Measurements from ENCODE around the gene SRRM2. TPM values are rescaled to one million over a fixed set of nuclear protein-coding genes. Genes with fewer than 3 reads are reported as not detected.

The SRRM2 gene
- total RNA-seq, 4 donors from 2014 or later = 73.9 to 398 (median 255) TPM

GRCh38 chr16:2777231-2777902 is 24.9 kb downstream of the SRRM2 start, which contains the start of gene ELOB:
ELOB (minus strand) TSS chr16:2777280; CDS start chr16:2777239, 41 bp downstream.
- Histone ChIP-seq H3K4me1 (peaks cover 0 to 56% (median 27%) of the 10 kb centered on the region in 3 donors), H3K4me3 (peak within 1 kb of the TSS; percentile 95 to 96), H3K27ac (peak within 1 kb of the TSS; percentile 97 to 100 (median 100)), H3K9me3 (no peaks in the 10 kb centered on the region), H3K27me3 (no peaks in the 10 kb centered on the region), H3K36me3 (peaks cover 0 to 32% of the 10 kb centered on the region in 2 donors)
- peak; percentile 98 for ATAC-seq
- TF ChIP-seq POLR2A (IDR thresholded peaks at IDR 0.05) = peak; percentile 63 to 65
- TF ChIP-seq POLR2AphosphoS5 (IDR thresholded peaks at IDR 0.05) = peak; percentile 77
- TF ChIP-seq, protein P1, sequence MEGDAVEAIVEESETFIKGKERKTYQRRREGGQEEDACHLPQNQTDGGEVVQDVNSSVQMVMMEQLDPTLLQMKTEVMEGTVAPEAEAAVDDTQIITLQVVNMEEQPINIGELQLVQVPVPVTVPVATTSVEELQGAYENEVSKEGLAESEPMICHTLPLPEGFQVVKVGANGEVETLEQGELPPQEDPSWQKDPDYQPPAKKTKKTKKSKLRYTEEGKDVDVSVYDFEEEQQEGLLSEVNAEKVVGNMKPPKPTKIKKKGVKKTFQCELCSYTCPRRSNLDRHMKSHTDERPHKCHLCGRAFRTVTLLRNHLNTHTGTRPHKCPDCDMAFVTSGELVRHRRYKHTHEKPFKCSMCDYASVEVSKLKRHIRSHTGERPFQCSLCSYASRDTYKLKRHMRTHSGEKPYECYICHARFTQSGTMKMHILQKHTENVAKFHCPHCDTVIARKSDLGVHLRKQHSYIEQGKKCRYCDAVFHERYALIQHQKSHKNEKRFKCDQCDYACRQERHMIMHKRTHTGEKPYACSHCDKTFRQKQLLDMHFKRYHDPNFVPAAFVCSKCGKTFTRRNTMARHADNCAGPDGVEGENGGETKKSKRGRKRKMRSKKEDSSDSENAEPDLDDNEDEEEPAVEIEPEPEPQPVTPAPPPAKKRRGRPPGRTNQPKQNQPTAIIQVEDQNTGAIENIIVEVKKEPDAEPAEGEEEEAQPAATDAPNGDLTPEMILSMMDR (IDR thresholded peaks at IDR 0.05) = no peak
- no CpG with 5 or more reads among the region's 70 CpGs for WGBS, 2 donors (ENCODE audit: low coverage in 1 of 2)

GRCh38 chr16:2777903-2778629 is 25.6 kb downstream of the SRRM2 start:
- peak; percentile 24 for ATAC-seq
- WGBS, 2 donors (ENCODE audit: low coverage in 1 of 2) = 10% methylated on average over 7 of the region's 27 CpGs; no CpG with 5 or more reads in 1 of the 2 donors
- Histone ChIP-seq H3K4me3 (peak overlapping the region; percentile 95 to 96), H3K9me3 (no peaks in the 10 kb centered on the region), H3K36me3 (peaks cover 0 to 26% of the 10 kb centered on the region in 2 donors), H3K27ac (peak overlapping the region; percentile 97 to 100 (median 100)), H3K27me3 (no peaks in the 10 kb centered on the region), H3K4me1 (peaks cover 0 to 54% (median 27%) of the 10 kb centered on the region in 3 donors)
- no peak for TF ChIP-seq POLR2AphosphoS5 (IDR thresholded peaks at IDR 0.05)
- peak in 1 of 2 donors; percentile 18 for TF ChIP-seq POLR2A (IDR thresholded peaks at IDR 0.05)
- TF ChIP-seq, protein P1 (IDR thresholded peaks at IDR 0.05) = no peak
- TF ChIP-seq EP300 (IDR thresholded peaks at IDR 0.05) = no peak

GRCh38 chr16:2778630-2778958 is 26.2 kb downstream of the SRRM2 start:
- peaks cover 0 to 48% (median 27%) of the 10 kb centered on the region in 3 donors for H3K4me1 ChIP-seq
- peaks cover 0 to 20% of the 10 kb centered on the region in 2 donors for H3K36me3 ChIP-seq
- H3K9me3 ChIP-seq = no peaks in the 10 kb centered on the region
- peak overlapping the region in 1 of 2 donors; percentile 96 for H3K4me3 ChIP-seq
- no peaks in the 10 kb centered on the region for H3K27me3 ChIP-seq
- no peak for TF ChIP-seq POLR2A (IDR thresholded peaks at IDR 0.05)
- TF ChIP-seq, protein P1 (IDR thresholded peaks at IDR 0.05) = no peak
- no peak for TF ChIP-seq POLR2AphosphoS5 (IDR thresholded peaks at IDR 0.05)
- no peak for TF ChIP-seq EP300 (IDR thresholded peaks at IDR 0.05)
- 100% methylated on average over 4 of the region's 12 CpGs; no CpG with 5 or more reads in 1 of the 2 donors for WGBS, 2 donors (ENCODE audit: low coverage in 1 of 2)
- no peak for ATAC-seq
- peak overlapping the region in 3 of 4 donors; percentile 100 for H3K27ac ChIP-seq

DNA sequence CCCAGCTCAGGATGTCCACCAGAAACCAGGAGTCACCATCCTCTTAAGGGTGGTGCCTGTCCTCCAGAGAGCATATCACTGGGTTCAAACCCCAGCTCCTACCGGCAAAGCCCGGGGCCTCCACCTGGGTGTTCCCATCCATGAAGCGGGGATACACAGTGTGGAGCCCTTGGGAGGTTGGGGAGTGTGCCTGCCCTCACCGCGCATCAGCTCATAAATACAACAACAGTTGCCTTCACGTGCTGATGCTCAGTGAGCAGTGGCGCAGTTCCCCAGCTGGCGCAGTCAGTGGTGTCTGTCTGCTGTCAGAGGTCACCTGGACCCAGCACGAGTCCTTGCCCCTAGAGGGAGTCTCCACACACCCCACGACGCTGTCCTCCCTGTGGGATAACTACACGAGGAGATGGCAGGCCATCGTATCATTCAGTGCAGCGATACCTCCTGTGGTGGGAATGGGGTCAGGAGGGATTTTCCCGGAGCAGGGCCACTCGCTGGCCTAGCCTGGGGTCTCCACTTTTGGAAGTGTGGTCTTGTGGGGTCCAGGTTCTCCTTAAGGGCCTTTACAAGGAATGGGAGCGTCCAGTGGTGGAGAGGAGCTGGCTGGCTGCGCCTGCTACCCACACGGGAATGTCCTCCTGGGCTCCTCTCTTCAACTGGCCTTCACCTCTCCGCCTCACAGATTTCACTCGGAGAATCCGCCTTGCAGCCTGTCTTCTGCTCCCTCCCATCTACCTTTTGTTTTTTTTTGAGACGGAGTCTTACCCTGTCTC is 26.9 kb downstream of the SRRM2 start:
- no peak for ATAC-seq
- Histone ChIP-seq H3K9me3 (no peaks in the 10 kb centered on the region), H3K27me3 (peaks cover 5% of the 10 kb centered on the region), H3K4me1 (peaks cover 0 to 41% (median 27%) of the 10 kb centered on the region in 3 donors), H3K4me3 (no peak overlapping the region), H3K27ac (peak overlapping the region in 1 of 4 donors; percentile 100), H3K36me3 (peaks cover 0 to 13% of the 10 kb centered on the region in 2 donors)
- WGBS, 2 donors (ENCODE audit: low coverage in 1 of 2) = 100% methylated on average over 5 of the region's 23 CpGs; no CpG with 5 or more reads in 1 of the 2 donors
- no peak for TF ChIP-seq POLR2A (IDR thresholded peaks at IDR 0.05)
- no peak for TF ChIP-seq EP300 (IDR thresholded peaks at IDR 0.05)
- TF ChIP-seq POLR2AphosphoS5 (IDR thresholded peaks at IDR 0.05) = no peak
- TF ChIP-seq, protein P1 (IDR thresholded peaks at IDR 0.05) = no peak
